ENCODE data around the gene PITHD1.
A peak's percentile ranks its signal among the peaks of the same experiment; 100 is the strongest.

DNA sequence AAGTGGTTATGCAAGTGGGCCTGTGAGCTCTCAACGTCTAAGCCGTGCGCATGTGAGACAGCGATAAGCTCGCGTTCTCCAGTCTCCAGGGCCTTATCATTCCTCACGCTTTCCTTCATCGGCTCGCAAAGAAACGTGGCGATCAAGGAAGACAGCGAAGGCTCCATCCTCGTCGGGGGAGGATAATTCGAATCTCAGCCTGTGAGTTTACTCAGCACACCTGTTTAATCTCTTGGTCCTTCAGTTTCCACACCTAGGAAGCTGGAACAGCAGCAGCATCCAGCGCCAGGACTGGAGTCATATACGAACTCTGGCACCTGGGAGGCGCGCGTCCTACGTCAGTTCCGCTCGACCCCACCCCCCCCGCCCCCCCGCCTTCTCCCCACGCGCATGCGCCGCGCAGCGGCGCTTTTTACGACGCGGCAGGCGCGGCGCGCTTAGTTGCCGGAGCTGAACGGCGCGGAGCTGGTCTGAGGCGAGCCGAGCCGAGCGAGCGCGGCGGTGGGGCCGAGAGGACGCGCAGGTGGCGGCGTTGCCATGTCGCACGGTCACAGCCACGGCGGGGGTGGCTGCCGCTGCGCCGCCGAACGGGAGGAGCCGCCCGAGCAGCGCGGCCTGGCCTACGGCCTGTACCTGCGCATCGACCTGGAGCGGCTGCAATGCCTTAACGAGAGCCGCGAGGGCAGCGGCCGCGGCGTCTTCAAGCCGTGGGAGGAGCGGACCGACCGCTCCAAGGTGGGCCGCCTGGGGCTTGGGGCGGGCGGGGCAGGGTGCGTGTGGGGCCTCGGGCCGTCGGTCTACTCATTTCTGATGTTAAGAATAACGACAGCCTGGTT lies at the start of gene PITHD1:
- peak; percentile 94 for TF ChIP-seq POLR2AphosphoS5 (IDR thresholded peaks at IDR 0.05; ENCODE audit: borderline replicate concordance, low read depth, low read length)
- no peak for TF ChIP-seq EZH2 (IDR thresholded peaks at IDR 0.05)
- TF ChIP-seq FOXP2 (optimal IDR thresholded peaks at IDR 0.05; ENCODE audit: control extremely low read depth, extremely low read length, insufficient read depth): peak; percentile 32
